Gastrocnemius medialis (tissue), 4 donors: Measurements from ENCODE around the gene TMEM214. TPM values are rescaled to one million over a fixed set of nuclear protein-coding genes. Genes with fewer than 3 reads are reported as not detected.

Experiments used
- total RNA-seq, 4 donors: library from RNA; depleted of rRNA; stranded (reverse); fragments of >200 nt; gene quantifications; one replicate each; pipeline versions ENCODE4 v1.1.0 to v1.2.3, GENCODE V29; 2016

TMEM214 gene
- total RNA-seq, 4 donors from 2014 or later: 20.0 to 37.7 (median 24.9) TPM

Other genes starting within 250 kb of the TMEM214 start
- under 1 TPM in 1 of 4 donors, not detected in 3; 0.22 TPM for gene CENPA, start 246.9 kb upstream of the TMEM214 start, total RNA-seq
- gene DPYSL5, start 184.8 kb upstream of the TMEM214 start, total RNA-seq: not detected
- gene MAPRE3, start 62.3 kb upstream of the TMEM214 start, total RNA-seq: 10 to 100 TPM; 41.9 to 66.5 (median 53.9) TPM
- 1 to 10 TPM; 4.9 to 6.2 (median 5.7) TPM for gene AGBL5, start 18.7 kb downstream of the TMEM214 start, total RNA-seq
- 100 to 1,000 TPM; 191 to 283 (median 251) TPM for gene OST4, start 38.7 kb downstream of the TMEM214 start, total RNA-seq
- gene EMILIN1, start 45.6 kb downstream of the TMEM214 start, total RNA-seq: 10 to 100 TPM in 2 of 4 donors, 1 to 10 TPM in 2; 6.8 to 18.2 (median 11.3) TPM
- 1 to 10 TPM in 2 of 4 donors, under 1 TPM in 1, not detected in 1; 0.91 to 5.4 (median 1.3) TPM for gene KHK, start 53.8 kb downstream of the TMEM214 start, total RNA-seq
- 1 to 10 TPM; 1.2 to 7.1 (median 4.3) TPM for gene CGREF1, start 86.2 kb downstream of the TMEM214 start, total RNA-seq
- gene ABHD1, start 90.8 kb downstream of the TMEM214 start, total RNA-seq: 1 to 10 TPM in 3 of 4 donors, under 1 TPM in 1; 0.61 to 2.3 (median 1.2) TPM
- gene PREB, start 101.7 kb downstream of the TMEM214 start, total RNA-seq: 100 to 1,000 TPM; 117 to 197 (median 154) TPM
- gene PRR30, start 106.4 kb downstream of the TMEM214 start, total RNA-seq: not detected
- under 1 TPM in 1 of 4 donors, not detected in 3; 0.20 TPM for gene TCF23, start 116.0 kb downstream of the TMEM214 start, total RNA-seq
- 100 to 1,000 TPM; 131 to 203 (median 171) TPM for gene ATRAID, start 179.1 kb downstream of the TMEM214 start, total RNA-seq
- 10 to 100 TPM; 19.0 to 46.5 (median 32.5) TPM for gene SLC5A6, start 179.3 kb downstream of the TMEM214 start, total RNA-seq
- gene CAD, start 184.4 kb downstream of the TMEM214 start, total RNA-seq: 10 to 100 TPM in 1 of 4 donors, 1 to 10 TPM in 3; 2.7 to 10.2 (median 7.1) TPM
- gene SLC30A3, start 230.1 kb downstream of the TMEM214 start, total RNA-seq: under 1 TPM in 1 of 4 donors, not detected in 3; 0.20 TPM
- gene DNAJC5G, start 242.5 kb downstream of the TMEM214 start, total RNA-seq: not detected
- 100 to 1,000 TPM; 219 to 554 (median 427) TPM for gene TRIM54, start 249.5 kb downstream of the TMEM214 start, total RNA-seq